ENCODE measurements around the gene EDEM2.

- no peak for TF ChIP-seq SRSF1 (optimal IDR thresholded peaks at IDR 0.05; ENCODE audit: low read depth, low read length)
- TF ChIP-seq HNRNPL (IDR thresholded peaks at IDR 0.05; ENCODE audit: low read depth, low read length) = no peak
Measured at GRCh38 chr20:35146299-35146919, 727 bp downstream of the EDEM2 start.

Data from HepG2 (cell line).